Liver (tissue), 9 donors: ENCODE data around the gene CYBB. TPM values are rescaled to one million over a fixed set of nuclear protein-coding genes. Genes with fewer than 3 reads are reported as not detected.

ENCODE experiments used
- DNase-seq: peaks from one replicate; pipeline ENCODE4 v3.0.0-alpha.2; 2017; ENCODE audit warnings: low spot score
- H3K27ac ChIP-seq, 2 donors: one replicate each; pipeline ENCODE4 v1.7.0; 2013; ENCODE audit warnings: inconsistent platforms in 2 of 2, low read length in 2 of 2, control low read depth in 1 of 2, low read depth in 1 of 2, mild to moderate bottlenecking in 1 of 2
- H3K27me3 ChIP-seq, 4 donors: one replicate each; pipeline versions ENCODE4 v1.6.1 to v1.7.0; 2013; ENCODE audit warnings: low read length in 3 of 4, inconsistent platforms in 1 of 4, mild to moderate bottlenecking in 1 of 4, moderate library complexity in 1 of 4; ENCODE audit not compliant: control insufficient read depth in 4 of 4, insufficient read depth in 4 of 4
- H3K36me3 ChIP-seq, 4 donors: one replicate each; pipeline versions ENCODE4 v1.6.1 to v1.7.0; 2013; ENCODE audit warnings: low read length in 3 of 4, mild to moderate bottlenecking in 3 of 4, low read depth in 1 of 4, moderate library complexity in 1 of 4; ENCODE audit not compliant: control insufficient read depth in 4 of 4, insufficient read depth in 3 of 4
- H3K4me1 ChIP-seq, 4 donors: one replicate each; pipeline versions ENCODE4 v1.6.1 to v1.7.0; 2013; ENCODE audit warnings: low read length in 3 of 4, mild to moderate bottlenecking in 3 of 4, moderate library complexity in 1 of 4; ENCODE audit not compliant: control insufficient read depth in 4 of 4, insufficient read depth in 4 of 4
- H3K4me3 ChIP-seq, 3 donors: one replicate each; pipeline versions ENCODE4 v1.6.1 to v1.7.0; 2013; ENCODE audit warnings: low read length in 3 of 3, control low read depth in 1 of 3, low read depth in 1 of 3, mild to moderate bottlenecking in 1 of 3
- H3K9ac ChIP-seq, 2 donors: one replicate each; pipeline ENCODE4 v1.7.0; 2013; ENCODE audit warnings: low read length in 2 of 2, mild to moderate bottlenecking in 2 of 2, moderate library complexity in 2 of 2, control low read depth in 1 of 2, low read depth in 1 of 2
- H3K9me3 ChIP-seq, 4 donors: one replicate each; pipeline versions ENCODE4 v1.6.1 to v1.7.0; 2013; ENCODE audit warnings: low read length in 3 of 4; ENCODE audit not compliant: control insufficient read depth in 4 of 4
- EGR1 ChIP-seq, 2 donors: IDR thresholded peaks; 2 replicates each; pipeline ENCODE4 v1.6.1; 2016 to 2018; ENCODE audit warnings: antibody characterized with exemption in 2 of 2, low read depth in 2 of 2
- FOXA1 ChIP-seq: IDR thresholded peaks from 2 replicates; pipeline ENCODE4 v1.6.1; 2016; ENCODE audit warnings: antibody characterized with exemption
- FOXA2 ChIP-seq: IDR thresholded peaks from 2 replicates; pipeline ENCODE4 v1.6.1; 2016; ENCODE audit warnings: antibody characterized with exemption
- GABPA ChIP-seq, 2 donors: IDR thresholded peaks in 1 of 2; conservative IDR thresholded peaks in 1 of 2; 2 replicates each; pipeline ENCODE4 v1.6.1; 2016; ENCODE audit warnings: antibody characterized with exemption in 2 of 2, mild to moderate bottlenecking in 1 of 2, moderate library complexity in 1 of 2
- HNF4A ChIP-seq, 2 donors: conservative IDR thresholded peaks; 2 replicates each; pipeline ENCODE4 v1.6.1; 2016; ENCODE audit warnings: antibody characterized with exemption in 2 of 2, mild to moderate bottlenecking in 2 of 2
- HNF4G ChIP-seq: IDR thresholded peaks from 2 replicates; pipeline ENCODE4 v1.6.1; 2016; ENCODE audit warnings: antibody characterized with exemption
- JUND ChIP-seq, 2 donors: IDR thresholded peaks; 2 replicates each; pipeline ENCODE4 v1.6.1; 2016; ENCODE audit warnings: antibody characterized with exemption in 2 of 2
- NR2F2 ChIP-seq: IDR thresholded peaks from 2 replicates; pipeline ENCODE4 v1.6.1; 2016; ENCODE audit warnings: antibody characterized with exemption
- RAD21 ChIP-seq, 2 donors: IDR thresholded peaks; 2 replicates each; pipeline ENCODE4 v1.6.1; 2016; ENCODE audit warnings: antibody characterized with exemption in 2 of 2, mild to moderate bottlenecking in 2 of 2
- RXRA ChIP-seq, 2 donors: IDR thresholded peaks; 2 replicates each; pipeline ENCODE4 v1.6.1; 2017 to 2018; ENCODE audit warnings: antibody characterized with exemption in 2 of 2, mild to moderate bottlenecking in 1 of 2
- SP1 ChIP-seq: IDR thresholded peaks from 2 replicates; pipeline ENCODE4 v1.6.1; 2018; ENCODE audit warnings: antibody characterized with exemption, mild to moderate bottlenecking
- TAF1 ChIP-seq: conservative IDR thresholded peaks from 2 replicates; pipeline ENCODE4 v1.6.1; 2016; ENCODE audit warnings: antibody characterized with exemption, mild to moderate bottlenecking
- YY1 ChIP-seq: IDR thresholded peaks from 2 replicates; pipeline ENCODE4 v1.6.1; 2016; ENCODE audit warnings: antibody characterized with exemption, mild to moderate bottlenecking
- ZBTB33 ChIP-seq: IDR thresholded peaks from 2 replicates; pipeline ENCODE4 v1.6.1; 2016; ENCODE audit warnings: antibody characterized with exemption
- WGBS: extraction: QIAGEN DNeasy Blood & Tissue Kit; methylation state at CpG from one replicate; pipeline ENCODE4 v1.1.7; 2013; 5-methylcytosine and 5-hydroxymethylcytosine counted together
- polyA plus RNA-seq, 2 donors: library from polyadenylated mRNA; stranded (reverse) in 1 of 2; unstranded in 1 of 2; fragments of 200-250 nt in 1 of 2; fragments of >200 nt in 1 of 2; fragmentation: Nextera tagmentation in 1 of 2; extraction: Ambion mirVana in 1 of 2; gene quantifications; one replicate each; pipeline versions ENCODE4 v1.2.1 to v1.2.3, GENCODE V29; 2013 to 2015
- total RNA-seq, 2 donors: library from RNA; depleted of rRNA; stranded (reverse); fragments of >200 nt; gene quantifications; one replicate each; pipeline ENCODE4 v1.2.3, GENCODE V29; 2014
- TF ChIP-seq, protein P1 (sequence below): IDR thresholded peaks from 2 replicates; pipeline ENCODE4 v1.6.1; 2016; ENCODE audit warnings: antibody characterized with exemption
- TF ChIP-seq, protein P2 (sequence below): IDR thresholded peaks from 2 replicates; pipeline ENCODE4 v1.6.1; 2016; ENCODE audit warnings: antibody characterized with exemption, mild to moderate bottlenecking
- TF ChIP-seq, protein P3 (sequence below): fragments of 150-350 bp; IDR thresholded peaks from 2 replicates; pipeline ENCODE4 v1.5.1; 2017; ENCODE audit warnings: improper control_type of control experiment, low read depth, low read length; ENCODE audit not compliant: missing input control
- TF ChIP-seq, protein P4 (sequence below): IDR thresholded peaks from 2 replicates; pipeline ENCODE4 v1.6.1; 2016; ENCODE audit warnings: antibody characterized with exemption
- donor health status: healthy.
- donor health status: healthy.
- donor health status: healthy.
- donor health status: healthy.
- donor health status: healthy.

The CYBB gene
- total and polyA plus RNA-seq, 4 donors = 2.8 to 65.7 (median 14.5) TPM

DNA sequence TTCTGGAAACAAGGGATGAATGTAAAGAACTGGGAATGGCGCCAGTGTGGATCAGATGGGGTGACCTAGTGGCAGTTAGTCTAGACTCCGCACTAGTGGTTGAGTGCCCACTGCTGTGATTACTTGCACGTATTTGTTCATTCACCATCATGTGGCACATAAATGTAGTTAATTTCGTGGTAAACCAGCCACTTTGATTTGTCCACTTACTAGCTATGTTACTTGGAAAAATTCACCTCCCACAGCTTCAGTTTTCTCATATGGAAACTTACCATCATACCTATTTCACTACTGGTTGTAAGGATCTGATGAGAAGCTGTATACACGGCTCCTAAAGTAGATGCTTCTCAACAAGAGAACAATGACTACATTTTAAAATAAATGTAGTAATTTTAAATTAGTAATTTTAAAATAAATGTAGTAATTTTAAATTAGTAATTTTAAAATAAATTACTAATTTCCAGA is 67.9 kb downstream of the CYBB start:
- Histone ChIP-seq H3K27ac (peak overlapping the region; percentile 61 to 92), H3K4me1 (peaks cover 0 to 2% (median 0%) of the 10 kb centered on the region in 4 donors), H3K4me3 (peak overlapping the region in 2 of 3 donors; percentile 67 to 80), H3K9me3 (no peaks in the 10 kb centered on the region), H3K27me3 (no peaks in the 10 kb centered on the region), H3K36me3 (no peaks in the 10 kb centered on the region), H3K9ac (peak overlapping the region in 1 of 2 donors; percentile 11)
- TF ChIP-seq RXRA (IDR thresholded peaks at IDR 0.05) (no peak), FOXA2 (no peak), EGR1 (IDR thresholded peaks at IDR 0.05; ENCODE audit: low read depth in 2 of 2) (no peak), NR2F2 (no peak), TAF1 (no peak), RAD21 (IDR thresholded peaks at IDR 0.05) (peak in 1 of 2 donors; percentile 28)
- TF ChIP-seq, protein P1, sequence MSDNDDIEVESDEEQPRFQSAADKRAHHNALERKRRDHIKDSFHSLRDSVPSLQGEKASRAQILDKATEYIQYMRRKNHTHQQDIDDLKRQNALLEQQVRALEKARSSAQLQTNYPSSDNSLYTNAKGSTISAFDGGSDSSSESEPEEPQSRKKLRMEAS = no peak
- no peak for DNase-seq
- WGBS = 23% methylated on average over 5 of the region's 5 CpGs

GRCh38 chrX:37854148-37854547 is 74.3 kb downstream of the CYBB start:
- no peak overlapping the region for H3K27ac ChIP-seq
- DNase-seq = no peak
- WGBS = 85% methylated on average over 3 of the region's 3 CpGs
- no peaks in the 10 kb centered on the region for H3K4me1 ChIP-seq
- no peak overlapping the region for H3K9ac ChIP-seq
- no peaks in the 10 kb centered on the region for H3K27me3 ChIP-seq
- no peak overlapping the region for H3K4me3 ChIP-seq
- TF ChIP-seq YY1 (no peak), EGR1 (IDR thresholded peaks at IDR 0.05; ENCODE audit: low read depth in 2 of 2) (no peak), FOXA1 (no peak), NR2F2 (no peak), TAF1 (no peak), HNF4A (conservative IDR thresholded peaks at IDR 0.05) (no peak), HNF4G (no peak), SP1 (no peak), GABPA (IDR thresholded peaks at IDR 0.05 in 1 of 2, conservative IDR thresholded peaks at IDR 0.05 in 1 of 2) (no peak), ZBTB33 (no peak), RAD21 (IDR thresholded peaks at IDR 0.05) (no peak), FOXA2 (no peak), JUND (IDR thresholded peaks at IDR 0.05) (no peak)
- TF ChIP-seq, protein P2, sequence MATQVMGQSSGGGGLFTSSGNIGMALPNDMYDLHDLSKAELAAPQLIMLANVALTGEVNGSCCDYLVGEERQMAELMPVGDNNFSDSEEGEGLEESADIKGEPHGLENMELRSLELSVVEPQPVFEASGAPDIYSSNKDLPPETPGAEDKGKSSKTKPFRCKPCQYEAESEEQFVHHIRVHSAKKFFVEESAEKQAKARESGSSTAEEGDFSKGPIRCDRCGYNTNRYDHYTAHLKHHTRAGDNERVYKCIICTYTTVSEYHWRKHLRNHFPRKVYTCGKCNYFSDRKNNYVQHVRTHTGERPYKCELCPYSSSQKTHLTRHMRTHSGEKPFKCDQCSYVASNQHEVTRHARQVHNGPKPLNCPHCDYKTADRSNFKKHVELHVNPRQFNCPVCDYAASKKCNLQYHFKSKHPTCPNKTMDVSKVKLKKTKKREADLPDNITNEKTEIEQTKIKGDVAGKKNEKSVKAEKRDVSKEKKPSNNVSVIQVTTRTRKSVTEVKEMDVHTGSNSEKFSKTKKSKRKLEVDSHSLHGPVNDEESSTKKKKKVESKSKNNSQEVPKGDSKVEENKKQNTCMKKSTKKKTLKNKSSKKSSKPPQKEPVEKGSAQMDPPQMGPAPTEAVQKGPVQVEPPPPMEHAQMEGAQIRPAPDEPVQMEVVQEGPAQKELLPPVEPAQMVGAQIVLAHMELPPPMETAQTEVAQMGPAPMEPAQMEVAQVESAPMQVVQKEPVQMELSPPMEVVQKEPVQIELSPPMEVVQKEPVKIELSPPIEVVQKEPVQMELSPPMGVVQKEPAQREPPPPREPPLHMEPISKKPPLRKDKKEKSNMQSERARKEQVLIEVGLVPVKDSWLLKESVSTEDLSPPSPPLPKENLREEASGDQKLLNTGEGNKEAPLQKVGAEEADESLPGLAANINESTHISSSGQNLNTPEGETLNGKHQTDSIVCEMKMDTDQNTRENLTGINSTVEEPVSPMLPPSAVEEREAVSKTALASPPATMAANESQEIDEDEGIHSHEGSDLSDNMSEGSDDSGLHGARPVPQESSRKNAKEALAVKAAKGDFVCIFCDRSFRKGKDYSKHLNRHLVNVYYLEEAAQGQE = no peak
- TF ChIP-seq, protein P3, sequence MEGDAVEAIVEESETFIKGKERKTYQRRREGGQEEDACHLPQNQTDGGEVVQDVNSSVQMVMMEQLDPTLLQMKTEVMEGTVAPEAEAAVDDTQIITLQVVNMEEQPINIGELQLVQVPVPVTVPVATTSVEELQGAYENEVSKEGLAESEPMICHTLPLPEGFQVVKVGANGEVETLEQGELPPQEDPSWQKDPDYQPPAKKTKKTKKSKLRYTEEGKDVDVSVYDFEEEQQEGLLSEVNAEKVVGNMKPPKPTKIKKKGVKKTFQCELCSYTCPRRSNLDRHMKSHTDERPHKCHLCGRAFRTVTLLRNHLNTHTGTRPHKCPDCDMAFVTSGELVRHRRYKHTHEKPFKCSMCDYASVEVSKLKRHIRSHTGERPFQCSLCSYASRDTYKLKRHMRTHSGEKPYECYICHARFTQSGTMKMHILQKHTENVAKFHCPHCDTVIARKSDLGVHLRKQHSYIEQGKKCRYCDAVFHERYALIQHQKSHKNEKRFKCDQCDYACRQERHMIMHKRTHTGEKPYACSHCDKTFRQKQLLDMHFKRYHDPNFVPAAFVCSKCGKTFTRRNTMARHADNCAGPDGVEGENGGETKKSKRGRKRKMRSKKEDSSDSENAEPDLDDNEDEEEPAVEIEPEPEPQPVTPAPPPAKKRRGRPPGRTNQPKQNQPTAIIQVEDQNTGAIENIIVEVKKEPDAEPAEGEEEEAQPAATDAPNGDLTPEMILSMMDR = no peak
- TF ChIP-seq, protein P4, sequence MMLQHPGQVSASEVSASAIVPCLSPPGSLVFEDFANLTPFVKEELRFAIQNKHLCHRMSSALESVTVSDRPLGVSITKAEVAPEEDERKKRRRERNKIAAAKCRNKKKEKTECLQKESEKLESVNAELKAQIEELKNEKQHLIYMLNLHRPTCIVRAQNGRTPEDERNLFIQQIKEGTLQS = no peak
- TF ChIP-seq, protein P1 = no peak
- H3K36me3 ChIP-seq = peaks cover 0 to 2% (median 0%) of the 10 kb centered on the region in 4 donors
- no peaks in the 10 kb centered on the region for H3K9me3 ChIP-seq
